GM10847 (cell line): ENCODE data around the gene UBE2L6.

ENCODE experiments used
- POLR2A ChIP-seq: IDR thresholded peaks from 2 replicates; pipeline ENCODE4 v1.6.1; 2011; ENCODE audit not compliant: insufficient read length; ENCODE audit errors: extremely low read depth

Gene UBE2L6

GRCh38 chr11:57546869-57547475 is 20.5 kb downstream of the UBE2L6 start:
- TF ChIP-seq POLR2A = no peak

- no peak for TF ChIP-seq POLR2A
Observed at GRCh38 chr11:57546451-57546850, 21.0 kb downstream of the UBE2L6 start.

DNA sequence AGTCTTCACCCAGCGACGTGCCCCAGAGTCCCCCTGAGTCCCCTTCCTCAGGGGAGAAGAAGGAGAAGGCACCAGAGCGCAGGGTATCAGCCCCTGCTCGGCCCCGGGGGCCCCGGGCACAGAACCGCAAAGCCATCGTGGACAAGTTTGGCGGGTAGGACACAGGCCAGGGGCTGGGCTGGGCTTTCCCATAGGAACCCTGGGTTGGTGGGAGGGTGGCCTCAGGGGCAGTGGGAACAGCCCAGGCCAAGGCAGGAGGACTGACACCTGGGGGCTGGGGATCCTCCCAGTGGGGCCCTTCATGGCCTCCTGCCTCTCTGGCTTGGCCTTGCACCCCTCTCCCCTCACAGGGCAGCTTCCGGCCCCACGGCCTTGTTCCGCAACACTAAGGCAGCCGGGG is 21.6 kb downstream of the UBE2L6 start:
- TF ChIP-seq POLR2A = no peak

- no peak for TF ChIP-seq POLR2A
Observed at GRCh38 chr11:57544566-57544965, 22.9 kb downstream of the UBE2L6 start.

- TF ChIP-seq POLR2A = no peak
Observed at GRCh38 chr11:57543593-57543992, 23.9 kb downstream of the UBE2L6 start.

GRCh38 chr11:57542582-57542981 is 24.9 kb downstream of the UBE2L6 start:
- TF ChIP-seq POLR2A = no peak

GRCh38 chr11:57541169-57541568 is 26.3 kb downstream of the UBE2L6 start:
- TF ChIP-seq POLR2A = no peak

- TF ChIP-seq POLR2A = no peak
Observed at GRCh38 chr11:57539342-57539741, 28.1 kb downstream of the UBE2L6 start.

- no peak for TF ChIP-seq POLR2A
Observed at GRCh38 chr11:57536947-57537619, 30.4 kb downstream of the UBE2L6 start, which contains the start of gene SMTNL1. Gene SMTNL1 (plus strand): TSS chr11:57537595. CDS start chr11:57542643, 5,048 bp downstream.

DNA sequence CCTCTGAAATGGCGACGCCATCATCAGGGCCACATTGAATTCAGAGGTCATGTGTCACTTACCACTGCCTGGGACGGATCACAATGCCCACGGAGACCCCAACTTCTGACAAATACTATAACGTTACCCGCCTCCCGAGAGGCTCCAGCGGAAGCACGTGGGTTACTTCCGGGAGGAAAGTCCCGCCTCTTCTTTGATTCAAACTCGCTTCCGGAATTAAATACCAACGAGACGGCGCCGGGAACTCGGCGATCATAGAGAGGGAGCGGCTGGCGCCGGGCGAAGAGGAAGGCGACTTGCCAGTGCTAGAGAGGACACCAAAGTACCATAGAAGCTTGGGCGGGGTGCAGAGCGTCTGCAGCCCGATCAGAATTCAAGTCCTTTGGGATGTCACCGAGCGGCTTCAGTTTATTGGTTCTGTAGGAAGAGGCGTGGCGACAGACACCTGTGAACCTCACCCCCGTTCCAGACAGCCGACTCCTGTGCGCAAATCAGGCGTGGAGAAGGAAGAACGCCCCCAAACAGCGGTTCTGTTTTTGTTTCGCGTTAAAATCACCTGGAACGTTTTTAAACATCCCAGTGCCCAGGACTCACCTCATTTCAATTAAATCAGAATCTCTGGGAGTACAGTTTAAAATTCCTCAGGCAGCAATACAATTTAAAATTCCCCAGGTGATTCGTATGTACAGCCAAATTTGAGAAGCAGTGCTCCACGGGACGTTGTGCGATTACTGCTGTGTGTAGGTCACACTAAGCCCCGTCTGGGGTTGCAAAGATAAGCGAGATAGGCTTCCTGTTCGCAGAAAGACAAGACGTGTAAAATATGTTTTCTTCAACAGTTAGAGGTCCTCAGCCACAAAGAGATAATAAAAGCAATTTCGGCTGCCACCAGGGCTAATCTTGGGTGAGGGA is 36.6 kb downstream of the UBE2L6 start, which contains the start of gene TIMM10:
Gene TIMM10, minus strand, starts transcription at position 159 of the 912 bp plus-strand sequence. CDS start 565 bp downstream, outside the sequence.
- peak; percentile 27 for TF ChIP-seq POLR2A

DNA sequence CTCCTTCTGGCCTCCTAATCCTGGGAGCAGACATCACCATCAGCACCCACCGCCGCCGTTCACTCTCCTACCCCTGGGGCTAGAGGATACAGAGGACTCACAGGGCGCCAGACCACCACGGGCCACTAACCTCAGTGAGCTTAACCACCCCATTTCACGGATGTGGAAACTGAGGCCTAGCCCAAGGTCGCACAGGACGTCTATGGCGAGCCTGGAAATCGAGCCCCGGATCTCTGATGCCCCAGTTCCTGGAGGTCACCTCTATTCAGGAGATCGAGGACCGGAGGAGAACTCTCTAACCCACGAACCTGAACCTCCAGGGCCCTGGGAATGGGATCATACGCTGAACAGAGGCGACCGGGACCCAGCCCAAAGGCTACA is 37.3 kb downstream of the UBE2L6 start:
- TF ChIP-seq POLR2A = no peak

DNA sequence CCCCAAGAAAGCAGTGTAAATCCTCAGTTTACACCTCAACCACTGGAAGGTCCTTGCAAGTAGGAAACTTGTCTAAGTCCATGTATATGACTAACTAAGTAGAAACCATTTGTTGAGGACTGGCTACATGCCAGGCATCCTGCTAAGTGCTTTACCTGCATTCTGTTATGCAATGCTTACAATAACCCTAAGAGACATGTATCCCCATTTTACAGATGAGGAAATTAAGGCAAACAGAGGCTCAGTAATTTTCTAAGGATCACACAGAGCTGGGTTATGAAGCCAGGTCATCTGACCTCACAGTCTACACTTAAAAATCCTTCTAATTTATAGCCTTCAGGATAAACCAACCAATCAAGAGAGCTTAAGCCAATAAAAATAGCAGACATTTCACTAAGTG is 38.5 kb downstream of the UBE2L6 start:
- TF ChIP-seq POLR2A = no peak

GRCh38 chr11:57527056-57527631 is 40.3 kb downstream of the UBE2L6 start:
- no peak for TF ChIP-seq POLR2A

- TF ChIP-seq POLR2A = no peak
Observed at GRCh38 chr11:57523419-57523818, 44.1 kb downstream of the UBE2L6 start.

- TF ChIP-seq POLR2A = no peak
Observed at GRCh38 chr11:57521116-57521515, 46.4 kb downstream of the UBE2L6 start.
